NCI-H1436 treated with DMSO at 0.1 percent for 48 hours (cell line): Measurements from ENCODE around the gene TSBP1.
"Not testable (repeated sequence)": the region's sequence is repeated elsewhere in the genome, so short reads cannot be mapped to it uniquely, and the experiment has no call there.

Experiments used
- DNase-seq: peaks from one replicate; lab custom pipeline; 2025; lab: John Stamatoyannopoulos, UW

TSBP1 gene

GRCh38 chr6:32375739-32376529 is 4.2 kb upstream of the TSBP1 start:
- DNase-seq = no peak

GRCh38 chr6:32371229-32371628 is 474 bp downstream of the TSBP1 start:
- no peak for DNase-seq

- DNase-seq = no peak
Measured at GRCh38 chr6:32370505-32370904, 1.2 kb downstream of the TSBP1 start.

- DNase-seq = no peak
Measured at GRCh38 chr6:32369660-32370059, 2.0 kb downstream of the TSBP1 start.

GRCh38 chr6:32367644-32368043 is 4.1 kb downstream of the TSBP1 start:
- no peak for DNase-seq

- DNase-seq = not testable (repeated sequence)
Measured at GRCh38 chr6:32359225-32359624, 12.5 kb downstream of the TSBP1 start.

GRCh38 chr6:32358548-32358947 is 13.2 kb downstream of the TSBP1 start:
- DNase-seq = not testable (repeated sequence)

GRCh38 chr6:32355018-32355417 is 16.7 kb downstream of the TSBP1 start:
- no peak for DNase-seq

- no peak for DNase-seq
Measured at GRCh38 chr6:32353348-32353747, 18.4 kb downstream of the TSBP1 start.

GRCh38 chr6:32340242-32340641 is 31.5 kb downstream of the TSBP1 start:
- no peak for DNase-seq

- no peak for DNase-seq
Measured at GRCh38 chr6:32337186-32337805, 34.4 kb downstream of the TSBP1 start.

GRCh38 chr6:32332433-32332832 is 39.3 kb downstream of the TSBP1 start:
- DNase-seq = no peak

- no peak for DNase-seq
Measured at GRCh38 chr6:32329141-32329540, 42.6 kb downstream of the TSBP1 start.

GRCh38 chr6:32327103-32327502 is 44.6 kb downstream of the TSBP1 start:
- DNase-seq = no peak

GRCh38 chr6:32318501-32318900 is 53.2 kb downstream of the TSBP1 start:
- no peak for DNase-seq

- no peak for DNase-seq
Measured at GRCh38 chr6:32317541-32317940, 54.2 kb downstream of the TSBP1 start.

GRCh38 chr6:32313964-32314363 is 57.7 kb downstream of the TSBP1 start:
- no peak for DNase-seq

- DNase-seq = no peak
Measured at GRCh38 chr6:32298632-32299336, 72.9 kb downstream of the TSBP1 start.

GRCh38 chr6:32294980-32295379 is 76.7 kb downstream of the TSBP1 start:
- not testable (repeated sequence) for DNase-seq

GRCh38 chr6:32294566-32294965 is 77.1 kb downstream of the TSBP1 start:
- DNase-seq = no peak

GRCh38 chr6:32293695-32294094 is 78.0 kb downstream of the TSBP1 start:
- DNase-seq = no peak

- no peak for DNase-seq
Measured at GRCh38 chr6:32291543-32291942, 80.2 kb downstream of the TSBP1 start.

GRCh38 chr6:32290886-32291450 is 80.7 kb downstream of the TSBP1 start:
- no peak for DNase-seq
